WTC11 (cell line): ENCODE measurements around the gene GNS.

Experiments
- CTCF ChIP-seq: fragments of 200-600 bp; IDR thresholded peaks from 2 replicates; pipeline ENCODE4 v1.8.0; 2022; ENCODE audit warnings: antibody characterized with exemption
- ELF4 ChIP-seq: sonication (generic); formaldehyde crosslinking; IDR thresholded peaks from 2 replicates; pipeline ENCODE4 v1.8.1; 2022; ENCODE audit warnings: low read depth, mild to moderate bottlenecking, moderate library complexity, missing genetic modification reagents
- SP1 ChIP-seq: sonication (generic); formaldehyde crosslinking; conservative IDR thresholded peaks from 2 replicates; pipeline ENCODE4 v1.8.1; 2022; ENCODE audit warnings: missing genetic modification reagents
- ZNF512 ChIP-seq: sonication (generic); formaldehyde crosslinking; IDR thresholded peaks from 2 replicates; pipeline ENCODE4 v1.8.1; 2022; ENCODE audit warnings: missing genetic modification reagents, borderline replicate concordance
- ZSCAN18 ChIP-seq: fragments of 250-450 bp; sonication (Bioruptor Pico); IDR thresholded peaks from 2 replicates; pipeline ENCODE4 v2.1.2; 2022; ENCODE audit warnings: mild to moderate bottlenecking, moderate library complexity
- TF ChIP-seq, protein P1 (sequence below): sonication (generic); formaldehyde crosslinking; IDR thresholded peaks from 2 replicates; pipeline ENCODE4 v1.8.0; 2022; ENCODE audit warnings: mild to moderate bottlenecking, missing genetic modification reagents
- TF ChIP-seq, protein P2 (sequence below): sonication (generic); formaldehyde crosslinking; IDR thresholded peaks from 2 replicates; pipeline ENCODE4 v1.8.1; 2022; ENCODE audit warnings: low read depth, mild to moderate bottlenecking, moderate library complexity, missing genetic modification reagents, borderline replicate concordance

- TF ChIP-seq ZSCAN18 (CRISPR knock-in tag) (no peak), SP1 (no peak), ZNF512 (CRISPR knock-in tag) (no peak), CTCF (no peak), ELF4 (CRISPR knock-in tag) (no peak)
- TF ChIP-seq, protein P1, sequence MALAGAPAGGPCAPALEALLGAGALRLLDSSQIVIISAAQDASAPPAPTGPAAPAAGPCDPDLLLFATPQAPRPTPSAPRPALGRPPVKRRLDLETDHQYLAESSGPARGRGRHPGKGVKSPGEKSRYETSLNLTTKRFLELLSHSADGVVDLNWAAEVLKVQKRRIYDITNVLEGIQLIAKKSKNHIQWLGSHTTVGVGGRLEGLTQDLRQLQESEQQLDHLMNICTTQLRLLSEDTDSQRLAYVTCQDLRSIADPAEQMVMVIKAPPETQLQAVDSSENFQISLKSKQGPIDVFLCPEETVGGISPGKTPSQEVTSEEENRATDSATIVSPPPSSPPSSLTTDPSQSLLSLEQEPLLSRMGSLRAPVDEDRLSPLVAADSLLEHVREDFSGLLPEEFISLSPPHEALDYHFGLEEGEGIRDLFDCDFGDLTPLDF (CRISPR knock-in tag) = no peak
- TF ChIP-seq, protein P2, sequence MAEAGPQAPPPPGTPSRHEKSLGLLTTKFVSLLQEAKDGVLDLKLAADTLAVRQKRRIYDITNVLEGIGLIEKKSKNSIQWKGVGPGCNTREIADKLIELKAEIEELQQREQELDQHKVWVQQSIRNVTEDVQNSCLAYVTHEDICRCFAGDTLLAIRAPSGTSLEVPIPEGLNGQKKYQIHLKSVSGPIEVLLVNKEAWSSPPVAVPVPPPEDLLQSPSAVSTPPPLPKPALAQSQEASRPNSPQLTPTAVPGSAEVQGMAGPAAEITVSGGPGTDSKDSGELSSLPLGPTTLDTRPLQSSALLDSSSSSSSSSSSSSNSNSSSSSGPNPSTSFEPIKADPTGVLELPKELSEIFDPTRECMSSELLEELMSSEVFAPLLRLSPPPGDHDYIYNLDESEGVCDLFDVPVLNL (CRISPR knock-in tag) = no peak
Measured at GRCh38 chr12:64691795-64692583, 67.2 kb downstream of the GNS start.
